Measurements from ENCODE around the gene EPS8.
"Not testable (repeated sequence)": the region's sequence is repeated elsewhere in the genome, so short reads cannot be mapped to it uniquely, and the experiment has no call there.

DNA sequence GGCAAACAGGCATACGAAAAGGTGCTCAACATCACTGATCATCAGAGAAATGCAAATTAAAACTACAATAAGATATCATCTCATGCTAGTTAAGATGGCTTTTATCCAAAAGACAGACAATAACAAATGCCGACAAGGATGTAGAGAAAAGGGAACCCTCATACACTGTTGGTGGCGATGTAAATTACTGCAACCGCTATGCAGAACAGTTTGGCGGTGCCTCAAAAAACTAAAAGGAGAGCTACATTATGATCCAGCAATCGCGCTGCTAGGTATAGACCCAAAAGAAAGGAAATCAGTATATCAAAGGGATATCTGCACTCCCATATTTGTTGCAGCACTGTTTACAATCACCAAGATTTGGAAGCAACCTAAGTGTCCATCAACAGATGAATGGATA lies 27.0 kb downstream of the EPS8 start:
- TF ChIP-seq, protein P1, sequence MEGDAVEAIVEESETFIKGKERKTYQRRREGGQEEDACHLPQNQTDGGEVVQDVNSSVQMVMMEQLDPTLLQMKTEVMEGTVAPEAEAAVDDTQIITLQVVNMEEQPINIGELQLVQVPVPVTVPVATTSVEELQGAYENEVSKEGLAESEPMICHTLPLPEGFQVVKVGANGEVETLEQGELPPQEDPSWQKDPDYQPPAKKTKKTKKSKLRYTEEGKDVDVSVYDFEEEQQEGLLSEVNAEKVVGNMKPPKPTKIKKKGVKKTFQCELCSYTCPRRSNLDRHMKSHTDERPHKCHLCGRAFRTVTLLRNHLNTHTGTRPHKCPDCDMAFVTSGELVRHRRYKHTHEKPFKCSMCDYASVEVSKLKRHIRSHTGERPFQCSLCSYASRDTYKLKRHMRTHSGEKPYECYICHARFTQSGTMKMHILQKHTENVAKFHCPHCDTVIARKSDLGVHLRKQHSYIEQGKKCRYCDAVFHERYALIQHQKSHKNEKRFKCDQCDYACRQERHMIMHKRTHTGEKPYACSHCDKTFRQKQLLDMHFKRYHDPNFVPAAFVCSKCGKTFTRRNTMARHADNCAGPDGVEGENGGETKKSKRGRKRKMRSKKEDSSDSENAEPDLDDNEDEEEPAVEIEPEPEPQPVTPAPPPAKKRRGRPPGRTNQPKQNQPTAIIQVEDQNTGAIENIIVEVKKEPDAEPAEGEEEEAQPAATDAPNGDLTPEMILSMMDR (IDR thresholded peaks at IDR 0.05; ENCODE audit: poor library complexity), result not testable (repeated sequence)
- TF ChIP-seq EZH2 (IDR thresholded peaks at IDR 0.05; ENCODE audit: borderline replicate concordance), result not testable (repeated sequence)
